Middle frontal gyrus (tissue), 1 donor: ENCODE results near the gene HSD17B10.
"Not testable (repeated sequence)": the region's sequence is repeated elsewhere in the genome, so short reads cannot be mapped to it uniquely, and the experiment has no call there.

Experiments used
- DNase-seq: peaks from one replicate; pipeline ENCODE4 v3.0.0-alpha.2; 2015; ENCODE audit warnings: low spot score; ENCODE audit errors: extremely low spot score

Gene HSD17B10

GRCh38 chrX:53438174-53438831 is 4.1 kb upstream of the HSD17B10 start:
- no peak for DNase-seq

- no peak for DNase-seq
Measured at GRCh38 chrX:53437206-53437605, 3.0 kb upstream of the HSD17B10 start.

- DNase-seq: peak; percentile 22
Measured at GRCh38 chrX:53435997-53436396, 1.8 kb upstream of the HSD17B10 start.

GRCh38 chrX:53430231-53430630 is 3.9 kb downstream of the HSD17B10 start:
- DNase-seq: no peak

GRCh38 chrX:53429755-53430154 is 4.4 kb downstream of the HSD17B10 start:
- DNase-seq: no peak

- no peak for DNase-seq
Measured at GRCh38 chrX:53422861-53423306, 11.3 kb downstream of the HSD17B10 start, which contains the start of gene RIBC1. RIBC1 (plus strand) TSS chrX:53422873; CDS start chrX:53426277, 3,404 bp downstream.

- DNase-seq: peak; percentile 83
Measured at GRCh38 chrX:53422086-53422860, 11.9 kb downstream of the HSD17B10 start, which contains the start of gene SMC1A. SMC1A (minus strand) TSS chrX:53422654; CDS start chrX:53422600, 54 bp downstream.

GRCh38 chrX:53421772-53422085 is 12.4 kb downstream of the HSD17B10 start:
- no peak for DNase-seq

- no peak for DNase-seq
Measured at GRCh38 chrX:53421125-53421524, 13.0 kb downstream of the HSD17B10 start.

- not testable (repeated sequence) for DNase-seq
Measured at GRCh38 chrX:53420351-53420750, 13.8 kb downstream of the HSD17B10 start.

- DNase-seq: no peak
Measured at GRCh38 chrX:53412446-53412845, 21.7 kb downstream of the HSD17B10 start.

GRCh38 chrX:53403535-53403934 is 30.6 kb downstream of the HSD17B10 start:
- no peak for DNase-seq

- DNase-seq: no peak
Measured at GRCh38 chrX:53398216-53398615, 36.0 kb downstream of the HSD17B10 start.

GRCh38 chrX:53395605-53396298 is 38.4 kb downstream of the HSD17B10 start:
- no peak for DNase-seq

GRCh38 chrX:53383376-53384076 is 50.6 kb downstream of the HSD17B10 start:
- no peak for DNase-seq
